HG02642 (cell line): Measurements from ENCODE around the gene CATSPERE.
"Not testable (repeated sequence)": the region's sequence is repeated elsewhere in the genome, so short reads cannot be mapped to it uniquely, and the experiment has no call there.

ENCODE experiments used
- ATAC-seq: cut with Tn5 transposase; IDR thresholded peaks from one replicate; pipeline ENCODE4 v1.9.1; 2021; ENCODE audit warnings: mild to moderate bottlenecking; ENCODE audit not compliant: unreplicated experiment, poor library complexity

CATSPERE gene

GRCh38 chr1:244447024-244447423, 14.0 kb upstream of the CATSPERE start:
- no peak for ATAC-seq

GRCh38 chr1:244447552-244447951, 13.5 kb upstream of the CATSPERE start:
- no peak for ATAC-seq

GRCh38 chr1:244448279-244449036, 12.6 kb upstream of the CATSPERE start:
- no peak for ATAC-seq

- no peak for ATAC-seq
These were observed 11.1 kb upstream of the CATSPERE start for GRCh38 chr1:244449936-244450508.

- peak; percentile 18 for ATAC-seq
These were observed 10.2 kb upstream of the CATSPERE start for GRCh38 chr1:244450597-244451538.

GRCh38 chr1:244451539-244451950, 9.5 kb upstream of the CATSPERE start, which contains the start of gene ADSS2:
TSS of gene ADSS2 (minus strand) at chr1:244451909. CDS start at chr1:244451817, 92 bp downstream.
- ATAC-seq: no peak

- ATAC-seq: peak; percentile 95
These were observed 8.9 kb upstream of the CATSPERE start for GRCh38 chr1:244451951-244452795.

- ATAC-seq: no peak
These were observed 6.7 kb upstream of the CATSPERE start for GRCh38 chr1:244454412-244454811.

- ATAC-seq: no peak
These were observed 4.5 kb upstream of the CATSPERE start for GRCh38 chr1:244456586-244456985.

- no peak for ATAC-seq
These were observed 2.3 kb upstream of the CATSPERE start for GRCh38 chr1:244458781-244459180.

- ATAC-seq: no peak
These were observed 876 bp upstream of the CATSPERE start for GRCh38 chr1:244460197-244460596.

GRCh38 chr1:244466724-244467123, 5.7 kb downstream of the CATSPERE start:
- ATAC-seq: no peak

GRCh38 chr1:244473059-244473605, 12.1 kb downstream of the CATSPERE start:
- ATAC-seq: no peak

- ATAC-seq: not testable (repeated sequence)
These were observed 23.9 kb downstream of the CATSPERE start for GRCh38 chr1:244484971-244485370.

GRCh38 chr1:244494653-244495052, 33.6 kb downstream of the CATSPERE start:
- ATAC-seq: no peak

- ATAC-seq: no peak
These were observed 35.1 kb downstream of the CATSPERE start for GRCh38 chr1:244496186-244496585.

- ATAC-seq: no peak
These were observed 36.7 kb downstream of the CATSPERE start for GRCh38 chr1:244497805-244498204.

- not testable (repeated sequence) for ATAC-seq
These were observed 38.4 kb downstream of the CATSPERE start for GRCh38 chr1:244499484-244499883.

GRCh38 chr1:244500515-244500914, 39.4 kb downstream of the CATSPERE start:
- not testable (repeated sequence) for ATAC-seq

- ATAC-seq: no peak
These were observed 41.6 kb downstream of the CATSPERE start for GRCh38 chr1:244502630-244503029.
